HG02973 (cell line): ENCODE measurements around the gene SDC1.
"Not testable (repeated sequence)": the region's sequence is repeated elsewhere in the genome, so short reads cannot be mapped to it uniquely, and the experiment has no call there.

Experiments used
- ATAC-seq: cut with Tn5 transposase; IDR thresholded peaks from one replicate; pipeline ENCODE4 v1.9.1; 2021; ENCODE audit warnings: moderate library complexity; ENCODE audit not compliant: unreplicated experiment

The SDC1 gene, protein sequence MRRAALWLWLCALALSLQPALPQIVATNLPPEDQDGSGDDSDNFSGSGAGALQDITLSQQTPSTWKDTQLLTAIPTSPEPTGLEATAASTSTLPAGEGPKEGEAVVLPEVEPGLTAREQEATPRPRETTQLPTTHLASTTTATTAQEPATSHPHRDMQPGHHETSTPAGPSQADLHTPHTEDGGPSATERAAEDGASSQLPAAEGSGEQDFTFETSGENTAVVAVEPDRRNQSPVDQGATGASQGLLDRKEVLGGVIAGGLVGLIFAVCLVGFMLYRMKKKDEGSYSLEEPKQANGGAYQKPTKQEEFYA

DNA sequence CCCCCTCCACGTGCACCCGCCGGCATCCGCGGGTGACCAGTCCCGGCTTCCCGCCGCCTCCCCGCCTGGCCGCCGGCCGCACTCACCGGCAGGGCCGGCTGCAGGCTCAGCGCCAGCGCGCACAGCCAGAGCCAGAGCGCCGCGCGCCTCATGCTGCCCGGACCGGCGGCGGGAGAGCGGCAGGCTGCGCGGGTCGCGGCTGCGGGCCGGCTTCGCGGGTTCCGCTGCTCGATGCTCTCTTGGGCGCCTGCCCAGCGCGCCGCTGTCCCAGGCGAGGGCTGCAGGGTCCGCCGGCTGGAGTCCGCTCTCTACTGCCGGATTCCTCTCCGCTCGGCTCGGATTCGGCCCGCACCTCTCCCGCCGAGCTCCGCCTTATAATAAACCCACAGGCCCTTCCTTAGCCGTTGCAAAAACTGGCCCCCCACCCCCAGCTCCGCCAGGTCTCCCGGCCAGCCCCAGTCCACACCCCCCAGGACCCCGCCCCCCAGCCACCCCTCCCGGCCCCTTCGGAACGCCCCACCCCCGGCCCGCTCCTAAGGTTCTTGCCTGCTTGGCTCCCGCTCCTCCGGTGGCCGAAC is at the start of gene SDC1:
Gene SDC1, minus strand, starts transcription at position 415 of the 578 bp plus-strand sequence. Its CDS starts 263 bp downstream, at position 152.
- ATAC-seq = no peak

DNA sequence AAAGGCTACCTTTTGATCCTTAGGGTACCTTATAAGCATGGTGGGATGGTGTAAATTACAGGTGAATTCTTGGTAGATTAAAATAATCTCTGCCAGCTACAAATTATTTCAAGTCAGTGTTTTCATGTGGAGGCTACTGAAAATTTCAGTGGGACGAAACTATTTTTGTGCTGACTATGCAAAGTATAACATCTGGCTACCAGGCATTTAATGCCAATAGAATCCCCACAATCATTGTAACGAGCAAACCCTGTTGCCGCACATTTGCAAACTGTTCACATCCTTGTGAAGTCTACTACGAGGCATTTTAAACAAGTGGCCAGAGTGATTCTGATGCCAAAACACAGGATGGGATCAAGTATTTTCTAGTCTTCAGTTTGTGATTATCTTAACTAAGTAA is 48.1 kb upstream of the SDC1 start:
- ATAC-seq = no peak

- not testable (repeated sequence) for ATAC-seq
Measured at GRCh38 chr2:20268317-20268716, 43.4 kb upstream of the SDC1 start.

GRCh38 chr2:20267529-20267928 is 42.6 kb upstream of the SDC1 start:
- ATAC-seq = no peak

GRCh38 chr2:20264629-20265028 is 39.7 kb upstream of the SDC1 start:
- ATAC-seq = no peak

DNA sequence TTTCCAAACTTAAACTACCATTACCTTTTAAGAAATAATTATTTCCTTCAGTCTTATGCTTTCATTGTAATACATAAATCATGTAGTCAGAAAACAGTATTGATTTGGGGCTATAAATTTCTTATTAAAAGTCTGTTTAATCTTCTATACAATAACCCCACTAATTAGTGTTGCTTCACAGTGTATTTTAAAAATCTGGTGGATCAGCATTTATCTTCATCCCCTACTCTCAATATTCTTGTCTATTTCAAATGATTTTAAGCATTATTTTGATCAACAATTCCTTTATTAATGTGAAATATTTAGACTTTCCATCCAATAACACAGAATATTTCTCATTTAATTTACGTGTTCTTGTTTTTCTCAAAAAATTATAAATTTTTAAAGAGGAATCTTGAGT is 32.5 kb upstream of the SDC1 start:
- ATAC-seq = no peak

GRCh38 chr2:20254731-20255130 is 29.8 kb upstream of the SDC1 start:
- no peak for ATAC-seq

DNA sequence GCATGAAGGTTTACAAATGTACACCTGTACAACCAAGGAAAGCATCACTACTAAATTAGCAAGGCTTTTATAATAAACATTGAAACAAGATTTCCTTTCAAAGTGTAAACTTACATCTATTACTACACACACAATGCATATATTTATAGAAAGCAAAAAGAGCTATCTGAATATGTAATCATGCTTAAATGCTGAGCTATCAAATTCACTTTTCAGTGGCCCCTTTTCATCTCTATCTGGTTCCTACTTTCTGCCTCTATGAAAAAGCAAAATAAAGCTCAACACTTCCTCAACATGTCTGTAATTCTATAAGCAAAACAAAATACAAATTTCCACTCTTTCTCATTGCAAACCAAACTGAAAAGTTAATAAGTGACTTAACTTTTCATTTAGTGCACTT is 25.5 kb upstream of the SDC1 start:
- ATAC-seq = no peak

DNA sequence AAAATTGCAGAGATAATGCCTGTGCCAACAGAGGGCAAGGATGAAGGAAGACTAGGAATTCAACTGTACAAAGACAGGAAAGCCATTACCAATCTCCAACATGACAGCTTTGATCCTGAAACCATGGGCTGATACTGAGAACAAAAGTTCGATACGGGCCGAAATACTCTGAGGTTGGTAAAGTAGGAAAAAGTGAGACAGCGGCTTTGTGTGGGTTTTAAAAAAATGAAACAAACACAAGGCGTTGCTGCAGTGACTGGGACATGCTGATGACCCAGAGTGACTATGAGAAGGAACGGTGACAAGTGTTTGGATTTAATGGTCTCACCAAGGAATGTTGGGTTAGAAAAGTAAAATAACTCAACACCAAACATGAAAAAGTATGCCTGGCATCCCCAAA is 24.2 kb upstream of the SDC1 start:
- no peak for ATAC-seq

DNA sequence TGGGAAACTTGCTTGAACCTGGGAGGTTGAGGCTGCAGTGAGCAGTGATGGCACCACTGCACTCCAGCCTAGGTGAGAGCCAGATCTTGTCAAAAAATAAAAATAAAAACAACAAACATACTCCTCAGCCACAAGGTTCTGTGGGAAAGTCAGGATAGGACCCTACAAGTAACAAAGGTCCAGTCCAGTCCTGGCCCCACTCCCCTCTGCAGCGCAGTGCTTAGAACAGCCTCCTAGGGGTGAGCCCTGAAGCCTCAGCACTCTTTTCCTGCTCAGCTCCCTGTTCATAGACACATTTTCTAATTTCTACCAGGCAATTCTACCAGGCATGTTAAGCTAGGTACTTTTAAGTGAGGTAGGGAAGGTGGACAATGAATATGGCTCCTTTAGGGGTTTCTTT is 22.2 kb upstream of the SDC1 start:
- ATAC-seq = no peak

DNA sequence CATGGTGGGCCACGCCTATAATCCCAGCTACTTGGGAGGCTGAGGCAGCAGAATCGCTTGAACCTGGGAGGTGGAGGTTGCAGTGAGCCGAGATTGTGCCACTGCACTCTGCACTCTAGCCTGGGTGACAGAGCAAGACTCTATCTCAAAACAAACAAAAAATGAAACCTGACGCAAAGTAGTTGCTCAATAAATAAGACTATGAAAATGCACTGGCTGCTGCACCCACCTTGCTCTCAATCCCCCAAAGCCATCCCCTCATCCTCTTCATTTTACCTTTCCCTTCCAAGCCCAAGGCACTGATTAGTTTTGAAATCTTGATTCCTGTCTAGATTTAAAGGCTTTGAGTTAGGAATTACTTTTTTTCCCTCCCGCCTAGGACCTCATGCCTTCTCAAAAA is 18.7 kb upstream of the SDC1 start:
- not testable (repeated sequence) for ATAC-seq

GRCh38 chr2:20242727-20243377 is 17.9 kb upstream of the SDC1 start:
- no peak for ATAC-seq

DNA sequence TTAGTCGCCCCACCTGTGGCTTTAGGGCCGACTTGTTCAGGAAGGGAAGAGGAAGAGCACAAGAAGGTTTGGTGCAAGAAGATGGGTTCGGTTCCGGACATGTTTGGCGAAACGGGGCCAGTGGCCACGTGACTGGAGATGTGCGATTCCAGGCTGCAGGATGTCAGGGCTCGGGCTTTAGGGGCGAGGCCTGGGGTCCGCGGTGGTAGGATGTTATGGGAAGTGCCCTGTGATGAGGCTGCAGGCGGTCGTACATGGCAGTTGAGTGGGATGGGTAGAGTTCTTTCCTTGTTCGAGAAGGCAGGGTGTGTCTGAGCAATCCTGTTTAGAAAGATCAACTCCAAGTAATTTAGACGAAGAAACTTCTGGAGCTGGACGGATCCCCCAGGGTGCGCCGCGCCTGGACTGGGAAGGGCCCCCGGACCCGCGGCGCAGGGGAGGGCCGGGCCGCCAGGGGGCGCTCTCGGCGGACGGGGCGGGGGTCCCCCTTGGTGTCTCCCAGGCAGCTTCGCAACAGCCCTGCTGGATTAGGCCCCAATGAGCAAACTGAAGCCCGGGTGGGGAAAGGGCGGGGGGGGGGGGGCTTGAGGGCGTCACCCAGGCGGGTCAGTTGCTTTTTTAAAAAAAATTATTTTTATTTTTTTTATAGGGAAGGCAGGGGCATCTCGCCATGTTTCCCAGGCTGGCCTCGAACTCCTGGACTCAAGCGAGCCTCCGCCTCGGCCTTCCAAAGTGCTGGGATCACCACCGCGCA is 17.2 kb upstream of the SDC1 start:
- ATAC-seq = peak; percentile 51

GRCh38 chr2:20240291-20240690 is 15.4 kb upstream of the SDC1 start:
- not testable (repeated sequence) for ATAC-seq

DNA sequence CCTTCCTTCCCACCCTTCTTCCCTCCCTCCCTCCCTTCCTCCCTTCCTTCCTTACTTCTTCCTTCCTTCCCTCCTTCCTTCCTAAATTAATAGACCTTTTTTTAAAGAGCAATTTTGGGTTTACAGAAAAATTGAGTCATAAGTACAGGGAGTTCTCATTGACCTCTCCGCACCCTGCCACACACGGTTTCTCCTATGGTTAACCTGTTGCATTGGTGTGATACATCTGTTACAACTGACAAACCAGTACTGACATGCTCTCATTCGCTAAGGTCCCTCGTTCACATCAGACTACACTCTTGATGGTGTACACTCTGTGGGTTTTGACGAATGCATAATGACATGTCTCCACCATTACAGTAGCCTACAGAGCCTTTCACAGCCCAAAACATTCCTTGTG is 11.6 kb upstream of the SDC1 start:
- no peak for ATAC-seq

- ATAC-seq = no peak
Measured at GRCh38 chr2:20235655-20236305, 10.8 kb upstream of the SDC1 start.

- ATAC-seq = not testable (repeated sequence)
Measured at GRCh38 chr2:20234597-20234996, 9.7 kb upstream of the SDC1 start.

DNA sequence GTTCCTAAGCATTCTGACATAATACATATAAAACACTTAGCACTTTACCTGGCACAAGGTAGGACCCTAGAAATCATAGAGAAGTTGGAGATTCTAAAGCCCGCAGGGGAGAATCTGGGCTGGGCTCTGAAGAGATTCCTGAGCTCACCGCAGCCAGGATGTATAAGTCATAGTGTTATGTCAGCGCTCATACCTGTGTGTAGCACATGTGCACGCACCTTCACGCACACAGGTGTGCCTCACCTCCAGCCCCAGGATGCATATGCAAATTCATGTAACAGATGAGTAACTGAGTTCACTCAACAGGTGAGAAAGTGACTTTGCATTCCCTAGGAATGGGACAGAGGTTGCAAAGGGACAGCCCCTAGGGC is 7.9 kb upstream of the SDC1 start:
- ATAC-seq = no peak

DNA sequence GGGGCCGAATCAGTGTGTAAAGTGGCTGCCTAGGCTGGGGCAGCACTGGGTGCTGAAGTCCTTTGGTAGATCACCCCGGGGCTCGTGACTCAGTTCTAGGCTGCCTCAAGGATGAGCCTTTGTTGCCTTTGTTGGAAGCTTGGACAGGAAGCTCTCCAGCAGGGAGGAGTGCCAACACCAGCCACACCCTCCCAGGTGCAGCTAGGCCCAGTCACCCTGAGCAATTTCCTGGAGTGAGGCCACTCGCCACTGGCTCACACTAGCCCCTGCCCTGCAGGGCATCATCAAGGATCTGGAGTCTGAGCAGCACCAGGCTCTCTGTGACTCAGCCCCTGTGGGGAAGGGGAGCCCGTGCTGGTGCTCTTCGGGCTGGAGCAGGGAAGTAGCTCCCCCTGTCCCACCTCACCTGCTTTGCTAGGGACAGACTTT is 6.7 kb upstream of the SDC1 start:
- ATAC-seq = no peak

DNA sequence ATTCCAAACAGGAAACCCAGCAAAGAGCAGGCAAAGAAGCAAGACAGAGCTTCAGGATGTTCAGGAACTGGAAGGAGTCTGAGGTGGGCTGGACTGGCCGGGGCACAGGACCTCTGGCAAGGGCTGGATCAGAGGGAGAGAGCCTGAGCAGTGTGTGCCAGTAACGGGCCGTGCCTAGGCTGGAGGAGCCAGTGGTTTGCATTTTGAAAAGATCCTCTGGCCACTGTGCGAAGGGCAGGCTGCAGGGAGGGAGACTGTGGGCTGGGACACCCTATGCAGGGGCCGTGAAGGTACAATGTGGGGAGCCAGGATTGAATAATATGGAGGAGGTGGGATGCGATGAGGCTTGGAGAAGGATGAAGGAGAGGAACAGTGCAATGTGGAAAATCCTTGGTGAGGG is 6.2 kb upstream of the SDC1 start:
- ATAC-seq = no peak

DNA sequence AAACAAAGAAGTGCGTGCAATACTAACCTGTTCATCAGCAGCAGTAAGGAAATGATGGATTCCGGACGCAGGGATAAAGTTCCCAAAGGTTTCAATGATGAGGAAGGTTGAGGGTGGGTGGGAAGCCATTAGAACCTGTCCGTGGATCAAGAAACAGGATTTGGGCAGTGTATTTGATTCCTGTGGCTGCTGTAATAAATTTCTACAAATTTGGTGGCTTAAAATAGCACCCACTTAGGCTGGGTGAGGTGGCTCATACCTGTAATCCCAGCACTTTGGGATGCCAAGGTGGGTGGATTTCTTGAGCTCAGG is 5.1 kb upstream of the SDC1 start:
- ATAC-seq = no peak
